Mesenchymal stem cell (in vitro differentiated cells and primary cell): ENCODE data around the gene ZBTB37.

Experiments
- DNase-seq: peaks from one replicate; pipeline ENCODE4 v3.0.0-alpha.2; 2013
- H2AFZ ChIP-seq: one replicate; pipeline ENCODE4 v1.6.1; 2013; ENCODE audit warnings: low read depth, mild to moderate bottlenecking, control low read depth, inconsistent platforms, low read length, moderate library complexity
- H2AK5ac ChIP-seq: 2 replicates; pipeline ENCODE4 v1.6.1; 2013; ENCODE audit warnings: low read length, moderate library complexity, mild to moderate bottlenecking, inconsistent platforms; ENCODE audit not compliant: severe bottlenecking
- H2BK120ac ChIP-seq: one replicate; pipeline ENCODE4 v1.6.1; 2013; ENCODE audit warnings: low read depth, mild to moderate bottlenecking, inconsistent platforms, low read length, moderate library complexity
- H2BK12ac ChIP-seq, 2 experiments: one replicate each; pipeline ENCODE4 v1.6.1; 2013; ENCODE audit warnings: inconsistent platforms in 2 of 2, low read length in 2 of 2, mild to moderate bottlenecking in 2 of 2, moderate library complexity in 2 of 2, control low read depth in 1 of 2
- H2BK15ac ChIP-seq: one replicate; pipeline ENCODE4 v1.6.1; 2013; ENCODE audit warnings: mild to moderate bottlenecking, low read depth, inconsistent platforms; ENCODE audit not compliant: poor library complexity, severe bottlenecking
- H2BK5ac ChIP-seq: 2 replicates; pipeline ENCODE4 v1.6.1; 2013; ENCODE audit warnings: low read depth, mild to moderate bottlenecking, low read length, control low read depth, inconsistent platforms; ENCODE audit not compliant: poor library complexity, severe bottlenecking
- H3K14ac ChIP-seq, 2 experiments: one replicate each; pipeline ENCODE4 v1.6.1; 2013; ENCODE audit warnings: inconsistent platforms in 2 of 2, low read length in 2 of 2, control low read depth in 1 of 2, mild to moderate bottlenecking in 1 of 2, moderate library complexity in 1 of 2
- H3K18ac ChIP-seq, 2 experiments: one replicate each; pipeline ENCODE4 v1.6.1; 2013; ENCODE audit warnings: inconsistent platforms in 2 of 2, low read length in 2 of 2, control low read depth in 1 of 2, low read depth in 1 of 2, mild to moderate bottlenecking in 1 of 2
- H3K23ac ChIP-seq, 2 experiments: one replicate each; pipeline ENCODE4 v1.6.1; 2013; ENCODE audit warnings: inconsistent platforms in 2 of 2, low read length in 2 of 2, mild to moderate bottlenecking in 2 of 2, moderate library complexity in 2 of 2, control low read depth in 1 of 2
- H3K27ac ChIP-seq: 2 replicates; pipeline ENCODE4 v1.5.1; 2013; ENCODE audit warnings: mild to moderate bottlenecking, moderate library complexity, low read length, control low read depth, inconsistent platforms; ENCODE audit not compliant: poor library complexity, severe bottlenecking
- H3K27me3 ChIP-seq, 2 experiments: 2 replicates each; pipeline versions ENCODE4 v1.6.1 to v1.7.0; 2013; ENCODE audit warnings: low read length in 2 of 2, mild to moderate bottlenecking in 2 of 2, moderate library complexity in 2 of 2, control low read depth in 1 of 2, inconsistent platforms in 1 of 2; ENCODE audit not compliant: control insufficient read depth in 1 of 2, insufficient read depth in 1 of 2
- H3K36me3 ChIP-seq, 2 experiments: 2 replicates each; pipeline versions ENCODE4 v1.6.1 to v1.7.0; 2013; ENCODE audit warnings: low read length in 2 of 2, control low read depth in 1 of 2, inconsistent platforms in 1 of 2, low read depth in 1 of 2, mild to moderate bottlenecking in 1 of 2; ENCODE audit not compliant: insufficient read depth in 2 of 2, control insufficient read depth in 1 of 2
- H3K4ac ChIP-seq, 2 experiments: one replicate each; pipeline ENCODE4 v1.6.1; 2013; ENCODE audit warnings: inconsistent platforms in 2 of 2, low read length in 2 of 2, mild to moderate bottlenecking in 2 of 2, moderate library complexity in 2 of 2, control low read depth in 1 of 2, low read depth in 1 of 2
- H3K4me1 ChIP-seq: 2 replicates; pipeline ENCODE4 v1.6.1; 2013; ENCODE audit warnings: low read depth, low read length, control low read depth; ENCODE audit not compliant: control insufficient read depth, insufficient read depth
- H3K4me2 ChIP-seq: 2 replicates; pipeline ENCODE4 v1.6.1; 2013; ENCODE audit warnings: low read length, mild to moderate bottlenecking, inconsistent platforms; ENCODE audit not compliant: poor library complexity, severe bottlenecking
- H3K4me3 ChIP-seq, 2 experiments: 2 replicates each; pipeline versions ENCODE4 v1.5.1 to v1.7.0; 2013; ENCODE audit warnings: low read length in 2 of 2, mild to moderate bottlenecking in 2 of 2, control low read depth in 1 of 2, low read depth in 1 of 2; ENCODE audit not compliant: insufficient read depth in 1 of 2
- H3K79me1 ChIP-seq: replicated peaks from 2 replicates; pipeline ENCODE4 v1.6.1; 2013; ENCODE audit warnings: mild to moderate bottlenecking, control low read depth, low read length, inconsistent platforms; ENCODE audit not compliant: poor library complexity, severe bottlenecking
- H3K9ac ChIP-seq: 2 replicates; pipeline ENCODE4 v1.7.0; 2013; ENCODE audit warnings: mild to moderate bottlenecking, low read length, moderate library complexity
- H3K9me3 ChIP-seq: 2 replicates; pipeline ENCODE4 v1.7.0; 2013; ENCODE audit warnings: mild to moderate bottlenecking, low read length; ENCODE audit not compliant: control insufficient read depth
- H4K8ac ChIP-seq: one replicate; pipeline ENCODE4 v1.6.1; 2013; ENCODE audit warnings: inconsistent platforms, mild to moderate bottlenecking, low read length, moderate library complexity
- H4K91ac ChIP-seq: one replicate; pipeline ENCODE4 v1.6.1; 2013; ENCODE audit warnings: mild to moderate bottlenecking, low read length, inconsistent platforms
- WGBS: methylation state at CpG from one replicate; pipeline ENCODE4 v1.1.7; 2013; ENCODE audit warnings: mixed read lengths; 5-methylcytosine and 5-hydroxymethylcytosine counted together

Gene ZBTB37

DNA sequence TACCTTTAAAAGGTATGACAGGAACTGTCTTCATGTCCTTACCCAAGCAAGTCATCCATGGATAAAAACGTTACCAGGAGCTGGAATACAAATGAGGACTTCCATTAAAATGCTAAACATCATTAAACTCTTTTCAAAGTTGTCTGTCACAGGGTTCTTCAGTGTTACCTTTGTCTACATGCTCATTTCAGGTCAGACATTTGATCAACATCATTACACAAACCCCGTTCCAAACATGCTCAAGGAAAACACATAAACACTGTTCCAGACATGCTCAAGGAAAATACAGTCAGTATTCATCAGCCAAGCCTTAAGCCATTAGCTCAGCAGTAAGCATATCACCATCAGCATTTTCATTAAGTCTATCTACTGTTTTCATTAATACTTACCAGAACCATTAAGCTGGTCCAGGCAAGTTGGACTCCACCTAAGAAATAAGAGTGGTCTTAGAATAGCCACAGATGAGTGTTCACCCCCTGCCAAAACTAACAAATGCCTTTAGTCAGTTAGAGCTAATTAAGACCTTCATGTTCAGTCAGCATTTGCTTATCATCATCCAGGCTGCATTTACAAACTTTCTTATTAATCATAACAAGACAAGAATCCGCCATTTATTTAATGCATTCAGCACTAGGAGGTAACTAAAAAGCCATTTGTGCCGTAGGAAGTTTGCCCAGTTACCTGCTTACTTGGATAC is 2.6 kb upstream of the ZBTB37 start:
- H3K4me1 ChIP-seq, result no peaks in the 10 kb centered on the region
- peaks cover 26 to 63% of the 10 kb centered on the region in 2 experiments for H3K36me3 ChIP-seq
- no peak for DNase-seq
- no peak overlapping the region for H2BK5ac ChIP-seq
- H2BK15ac ChIP-seq, result no peak overlapping the region
- H3K18ac ChIP-seq, result no peak overlapping the region
- no peak overlapping the region for H3K23ac ChIP-seq
- H3K9me3 ChIP-seq, result no peaks in the 10 kb centered on the region
- H3K14ac ChIP-seq, result no peak overlapping the region
- H3K4me2 ChIP-seq, result peak overlapping the region; percentile 14
- H3K79me1 ChIP-seq, result peaks cover 8% of the 10 kb centered on the region
- H3K4ac ChIP-seq, result no peak overlapping the region
- WGBS, result 13% methylated on average over 4 of the region's 4 CpGs
- H2BK120ac ChIP-seq, result no peak overlapping the region
- H2BK12ac ChIP-seq, result no peak overlapping the region
- H3K27ac ChIP-seq, result peak overlapping the region; percentile 27
- H4K8ac ChIP-seq, result no peak overlapping the region
- H4K91ac ChIP-seq, result no peak overlapping the region
- no peak overlapping the region for H2AK5ac ChIP-seq
- H2AFZ ChIP-seq, result no peak overlapping the region
- peak overlapping the region in 1 of 2 experiments; percentile 91 for H3K4me3 ChIP-seq
- H3K27me3 ChIP-seq, result no peaks in the 10 kb centered on the region
- peak overlapping the region; percentile 92 for H3K9ac ChIP-seq

- Histone ChIP-seq H3K27me3 (no peaks in the 10 kb centered on the region), H3K4ac (no peak overlapping the region), H3K27ac (peak overlapping the region; percentile 45), H3K4me1 (no peaks in the 10 kb centered on the region), H3K14ac (no peak overlapping the region), H2AFZ (no peak overlapping the region), H2BK15ac (no peak overlapping the region), H3K36me3 (peaks cover 28 to 68% of the 10 kb centered on the region in 2 experiments), H2BK5ac (no peak overlapping the region), H3K23ac (no peak overlapping the region), H3K9me3 (no peaks in the 10 kb centered on the region), H4K91ac (no peak overlapping the region), H2BK120ac (no peak overlapping the region), H4K8ac (no peak overlapping the region), H3K18ac (no peak overlapping the region), H3K9ac (peak overlapping the region; percentile 92), H2AK5ac (no peak overlapping the region), H3K4me2 (peak overlapping the region; percentile 79), H3K79me1 (peaks cover 16% of the 10 kb centered on the region), H2BK12ac (no peak overlapping the region), H3K4me3 (peak overlapping the region; percentile 18 to 91)
- WGBS, result 0% methylated on average over 1 of the region's 2 CpGs
- DNase-seq, result no peak
These were observed 1.6 kb upstream of the ZBTB37 start for GRCh38 chr1:173866413-173867115.

- WGBS, result under 1% methylated on average over 32 of the region's 32 CpGs
- H4K91ac ChIP-seq, result peak overlapping the region; percentile 66
- peak overlapping the region in 1 of 2 experiments; percentile 45 for H3K14ac ChIP-seq
These were observed 933 bp upstream of the ZBTB37 start for GRCh38 chr1:173867141-173867752.

More at GRCh38 chr1:173867141-173867752, 933 bp upstream of the ZBTB37 start:
- Histone ChIP-seq H3K4me2 (peak overlapping the region; percentile 79), H2BK5ac (no peak overlapping the region), H2BK120ac (no peak overlapping the region), H3K27me3 (no peaks in the 10 kb centered on the region), H3K4ac (peak overlapping the region in 1 of 2 experiments; percentile 81), H3K18ac (peak overlapping the region; percentile 76 to 92), H2BK15ac (no peak overlapping the region), H3K23ac (peak overlapping the region in 1 of 2 experiments; percentile 27), H3K9ac (peak overlapping the region; percentile 92), H3K79me1 (peaks cover 17% of the 10 kb centered on the region), H3K4me1 (no peaks in the 10 kb centered on the region), H2BK12ac (no peak overlapping the region), H3K27ac (peak overlapping the region; percentile 81), H3K9me3 (no peaks in the 10 kb centered on the region), H2AK5ac (peak overlapping the region; percentile 69), H4K8ac (peak overlapping the region; percentile 70), H3K36me3 (peaks cover 23 to 65% of the 10 kb centered on the region in 2 experiments), H3K4me3 (peak overlapping the region; percentile 72 to 91), H2AFZ (no peak overlapping the region)
- no peak for DNase-seq
